22Rv1 (cell line): ENCODE results near the gene MYL5.

ENCODE experiments used
- CTCF ChIP-seq: fragments of 450-650 bp; IDR thresholded peaks from 2 replicates; pipeline ENCODE4 v1.5.1; 2017; ENCODE audit warnings: mild to moderate bottlenecking
- ZFX ChIP-seq: fragments of 450-650 bp; IDR thresholded peaks from 2 replicates; pipeline ENCODE4 v1.6.1; 2017; ENCODE audit warnings: antibody characterized with exemption, borderline replicate concordance

DNA sequence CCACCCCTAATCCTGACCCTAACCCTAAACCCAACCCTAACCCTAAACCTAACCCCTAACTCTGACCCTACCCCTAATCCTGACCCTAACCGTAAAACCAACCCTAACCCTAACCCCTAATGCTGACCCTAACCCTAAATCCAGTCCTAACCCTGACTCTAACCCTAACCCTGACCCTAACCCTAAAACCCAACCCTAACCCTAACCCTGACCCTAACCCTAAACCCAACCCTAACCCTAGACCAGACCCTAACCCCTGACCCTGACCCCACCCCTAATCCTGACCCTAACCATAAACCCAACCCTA is 30.6 kb downstream of the MYL5 start:
- TF ChIP-seq CTCF: no peak
- TF ChIP-seq ZFX: no peak
